ENCODE data around the gene ROGDI. TPM values are rescaled to one million over a fixed set of nuclear protein-coding genes. Genes with fewer than 3 reads are reported as not detected.
A peak's percentile ranks its signal among the peaks of the same experiment; 100 is the strongest.

The ROGDI gene
- total RNA-seq, 4 donors from 2014 or later, result 26.3 to 50.1 (median 38.0) TPM

GRCh38 chr16:4800290-4801041 is 2.0 kb downstream of the ROGDI start:
- no peaks in the 10 kb centered on the region for H3K9me3 ChIP-seq
- TF ChIP-seq POLR2A (IDR thresholded peaks at IDR 0.05), result peak in 1 of 2 donors; percentile 21
- TF ChIP-seq, protein P1, sequence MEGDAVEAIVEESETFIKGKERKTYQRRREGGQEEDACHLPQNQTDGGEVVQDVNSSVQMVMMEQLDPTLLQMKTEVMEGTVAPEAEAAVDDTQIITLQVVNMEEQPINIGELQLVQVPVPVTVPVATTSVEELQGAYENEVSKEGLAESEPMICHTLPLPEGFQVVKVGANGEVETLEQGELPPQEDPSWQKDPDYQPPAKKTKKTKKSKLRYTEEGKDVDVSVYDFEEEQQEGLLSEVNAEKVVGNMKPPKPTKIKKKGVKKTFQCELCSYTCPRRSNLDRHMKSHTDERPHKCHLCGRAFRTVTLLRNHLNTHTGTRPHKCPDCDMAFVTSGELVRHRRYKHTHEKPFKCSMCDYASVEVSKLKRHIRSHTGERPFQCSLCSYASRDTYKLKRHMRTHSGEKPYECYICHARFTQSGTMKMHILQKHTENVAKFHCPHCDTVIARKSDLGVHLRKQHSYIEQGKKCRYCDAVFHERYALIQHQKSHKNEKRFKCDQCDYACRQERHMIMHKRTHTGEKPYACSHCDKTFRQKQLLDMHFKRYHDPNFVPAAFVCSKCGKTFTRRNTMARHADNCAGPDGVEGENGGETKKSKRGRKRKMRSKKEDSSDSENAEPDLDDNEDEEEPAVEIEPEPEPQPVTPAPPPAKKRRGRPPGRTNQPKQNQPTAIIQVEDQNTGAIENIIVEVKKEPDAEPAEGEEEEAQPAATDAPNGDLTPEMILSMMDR (IDR thresholded peaks at IDR 0.05), result no peak
- peaks cover 0 to 36% (median 0%) of the 10 kb centered on the region in 3 donors for H3K36me3 ChIP-seq
- peaks cover 6 to 25% (median 8%) of the 10 kb centered on the region in 4 donors for H3K4me1 ChIP-seq
- peak; percentile 29 to 84 (median 82) for DNase-seq
- no peaks in the 10 kb centered on the region for H3K27me3 ChIP-seq
- H3K4me3 ChIP-seq, result peak overlapping the region in 1 of 4 donors; percentile 77
- peak overlapping the region in 3 of 4 donors; percentile 18 to 99 (median 89) for H3K27ac ChIP-seq

- no peaks in the 10 kb centered on the region for H3K27me3 ChIP-seq
- peak overlapping the region in 1 of 4 donors; percentile 11 for H3K27ac ChIP-seq
- H3K9me3 ChIP-seq, result no peaks in the 10 kb centered on the region
- H3K36me3 ChIP-seq, result peaks cover 0 to 26% (median 0%) of the 10 kb centered on the region in 3 donors
- H3K4me3 ChIP-seq, result no peak overlapping the region
- peaks cover 6 to 25% (median 8%) of the 10 kb centered on the region in 4 donors for H3K4me1 ChIP-seq
- no peak for DNase-seq
- TF ChIP-seq POLR2A (IDR thresholded peaks at IDR 0.05), result no peak
- TF ChIP-seq, protein P1 (IDR thresholded peaks at IDR 0.05), result no peak
These were observed 3.1 kb downstream of the ROGDI start for GRCh38 chr16:4799171-4799855.

GRCh38 chr16:4798456-4798855 is 4.0 kb downstream of the ROGDI start:
- peaks cover 0 to 25% (median 0%) of the 10 kb centered on the region in 3 donors for H3K36me3 ChIP-seq
- H3K4me1 ChIP-seq, result peaks cover 6 to 25% (median 8%) of the 10 kb centered on the region in 4 donors

GRCh38 chr16:4797805-4798252 is 4.6 kb downstream of the ROGDI start:
- TF ChIP-seq POLR2A (IDR thresholded peaks at IDR 0.05), result no peak
- TF ChIP-seq, protein P1 (IDR thresholded peaks at IDR 0.05), result no peak
- H3K9me3 ChIP-seq, result no peaks in the 10 kb centered on the region
- peak overlapping the region in 2 of 4 donors; percentile 23 to 25 for H3K27ac ChIP-seq
- H3K4me3 ChIP-seq, result no peak overlapping the region
- peaks cover 0 to 25% (median 0%) of the 10 kb centered on the region in 3 donors for H3K36me3 ChIP-seq
- peaks cover 6 to 24% (median 8%) of the 10 kb centered on the region in 4 donors for H3K4me1 ChIP-seq
- H3K27me3 ChIP-seq, result no peaks in the 10 kb centered on the region
- DNase-seq, result no peak

More at GRCh38 chr16:4798456-4798855, 4.0 kb downstream of the ROGDI start:
- Histone ChIP-seq H3K9me3 (no peaks in the 10 kb centered on the region), H3K27me3 (no peaks in the 10 kb centered on the region), H3K27ac (no peak overlapping the region), H3K4me3 (no peak overlapping the region)
- TF ChIP-seq, protein P1 (IDR thresholded peaks at IDR 0.05), result no peak
- no peak for TF ChIP-seq POLR2A (IDR thresholded peaks at IDR 0.05)
- DNase-seq, result no peak

- no peaks in the 10 kb centered on the region for H3K9me3 ChIP-seq
- H3K4me3 ChIP-seq, result peak overlapping the region in 1 of 4 donors; percentile 57
- peaks cover 0 to 25% (median 0%) of the 10 kb centered on the region in 3 donors for H3K36me3 ChIP-seq
- H3K27ac ChIP-seq, result peak overlapping the region in 3 of 4 donors; percentile 23 to 74 (median 73)
- peak in 1 of 3 donors; percentile 76 for DNase-seq
- H3K4me1 ChIP-seq, result peaks cover 6 to 24% (median 8%) of the 10 kb centered on the region in 4 donors
- TF ChIP-seq POLR2A (IDR thresholded peaks at IDR 0.05), result no peak
- TF ChIP-seq, protein P1 (IDR thresholded peaks at IDR 0.05), result no peak
- no peaks in the 10 kb centered on the region for H3K27me3 ChIP-seq
These were observed 5.2 kb downstream of the ROGDI start for GRCh38 chr16:4796982-4797804.
